GM12878 (cell line): ENCODE data around the gene DNASE1L1. TPM values are rescaled to one million over a fixed set of nuclear protein-coding genes. Genes with fewer than 3 reads are reported as not detected.

Source experiments
- ATAC-seq: fragments of 200-7000 bp; cut with Tn5 transposase; 3 replicates; pipeline ENCODE4 v1.9.1; 2020; ENCODE audit warnings: mild to moderate bottlenecking, moderate library complexity
- BruUV-seq: library from RNA; stranded (reverse); fragments of 400-500 nt; replicated peaks from 2 replicates; lab custom pipeline; 2021; lab: Mats Ljungman, UMichigan
- CTCF ChIA-PET: fragments of 300-600 bp; sonication (Branson Sonifier 250); formaldehyde crosslinking; extraction: SDS; loops from one replicate; lab custom pipeline; 2021; ENCODE audit warnings: inconsistent platforms; lab: Yijun Ruan, JAX
- POLR2A ChIA-PET: fragments of 350-600 bp; formaldehyde crosslinking; extraction: SDS; loops from one replicate; lab custom pipeline; 2021; ENCODE audit warnings: inconsistent platforms; lab: Charles Lee
- RAD21 ChIA-PET: fragments of 300-600 bp; sonication (Branson Sonifier 250); formaldehyde crosslinking; loops from one replicate; lab custom pipeline; 2023; ENCODE audit warnings: antibody characterized with exemption; ENCODE audit not compliant: unreplicated experiment; lab: Charles Lee
- SMC1A ChIA-PET: fragments of 300-600 bp; sonication (Branson Sonifier 250); formaldehyde crosslinking; loops from one replicate; lab custom pipeline; 2023; ENCODE audit not compliant: unreplicated experiment, uncharacterized antibody; lab: Charles Lee
- DNase-seq: peaks from one replicate; pipeline ENCODE4 v3.0.0-alpha.2; 2011; ENCODE audit warnings: low read depth, low spot score
- FAIRE-seq: peaks from 3 replicates; lab custom pipeline; 2011; peaks lifted over from hg19 to GRCh38; lab: Jason Lieb, UNC
- H2AFZ ChIP-seq: 2 replicates; pipeline ENCODE4 v1.6.0; 2011; ENCODE audit warnings: low read depth, low read length, control low read depth; ENCODE audit not compliant: control insufficient read depth
- H3K27ac ChIP-seq: 2 replicates; pipeline ENCODE4 v1.5.1; 2011; ENCODE audit warnings: control low read depth; ENCODE audit not compliant: control insufficient read depth, insufficient read depth
- H3K27me3 ChIP-seq, 2 experiments: replicated peaks in 1 of 2; 2 replicates each; pipeline versions ENCODE4 v1.6.0 to v1.6.1; 2011; ENCODE audit warnings: low read length in 1 of 2; ENCODE audit not compliant: control insufficient read depth in 2 of 2, insufficient read depth in 2 of 2
- H3K36me3 ChIP-seq, 2 experiments: 2 replicates each; pipeline ENCODE4 v1.5.1; 2011; ENCODE audit warnings: low read length in 1 of 2; ENCODE audit not compliant: control insufficient read depth in 2 of 2, insufficient read depth in 2 of 2
- H3K4me1 ChIP-seq: 2 replicates; pipeline ENCODE4 v1.6.1; 2011; ENCODE audit warnings: mild to moderate bottlenecking, low read length, moderate library complexity, mixed read lengths; ENCODE audit not compliant: control insufficient read depth, insufficient read depth
- H3K4me2 ChIP-seq: 2 replicates; pipeline ENCODE4 v1.6.0; 2011; ENCODE audit warnings: control low read depth; ENCODE audit not compliant: control insufficient read depth, insufficient read depth
- H3K4me3 ChIP-seq: fragments of 200-600 bp; sonication (generic); 2 replicates; pipeline ENCODE4 v1.5.1; 2016
- H3K79me2 ChIP-seq: 2 replicates; pipeline ENCODE4 v1.6.0; 2011; ENCODE audit warnings: low read length; ENCODE audit not compliant: control insufficient read depth, insufficient read depth
- H3K9ac ChIP-seq: 2 replicates; pipeline ENCODE4 v1.8.0; 2011; ENCODE audit warnings: low read length, control low read depth, mixed read lengths; ENCODE audit not compliant: control insufficient read depth, insufficient read depth
- H3K9me3 ChIP-seq: replicated peaks from 3 replicates; pipeline ENCODE4 v1.5.1; 2011; ENCODE audit warnings: mild to moderate bottlenecking, low read length; ENCODE audit not compliant: control insufficient read depth, insufficient read depth
- H4K20me1 ChIP-seq: 2 replicates; pipeline ENCODE4 v1.6.0; 2011; ENCODE audit not compliant: control insufficient read depth, insufficient read depth
- ATF2 ChIP-seq: IDR thresholded peaks from 2 replicates; pipeline ENCODE4 v1.6.1; 2012; ENCODE audit warnings: low read length, inconsistent platforms
- BACH1 ChIP-seq: fragments of 450-650 bp; IDR thresholded peaks from 2 replicates; pipeline ENCODE4 v1.6.1; 2017; ENCODE audit warnings: mild to moderate bottlenecking, borderline replicate concordance
- BMI1 ChIP-seq: fragments of 450-650 bp; IDR thresholded peaks from 2 replicates; pipeline ENCODE4 v1.6.1; 2016; ENCODE audit warnings: mild to moderate bottlenecking, moderate library complexity, borderline replicate concordance
- CBFB ChIP-seq: IDR thresholded peaks from 2 replicates; pipeline ENCODE4 v1.6.1; 2016; ENCODE audit warnings: antibody characterized with exemption, low read depth
- CEBPB ChIP-seq, 2 experiments: fragments of 150-350 bp in 1 of 2; IDR thresholded peaks; 2 replicates each; pipeline ENCODE4 v1.6.1; 2012 to 2014; ENCODE audit warnings: low read depth in 2 of 2, low read length in 2 of 2, borderline replicate concordance in 1 of 2, inconsistent platforms in 1 of 2
- EGR1 ChIP-seq, 2 experiments: IDR thresholded peaks; 1 replicate in 1 of 2; 2 replicates in 1 of 2; pipeline ENCODE4 v1.6.1; 2011 to 2012; ENCODE audit warnings: low read depth in 2 of 2, low read length in 2 of 2, borderline replicate concordance in 1 of 2, mild to moderate bottlenecking in 1 of 2, moderate library complexity in 1 of 2
- HDAC6 ChIP-seq: fragments of 200-600 bp; sonication (generic); IDR thresholded peaks from one replicate; pipeline ENCODE4 v1.8.0; 2017; ENCODE audit warnings: antibody characterized with exemption; ENCODE audit not compliant: unreplicated experiment
- MTA3 ChIP-seq: IDR thresholded peaks from 2 replicates; pipeline ENCODE4 v1.6.1; 2012; ENCODE audit warnings: low read length, inconsistent platforms, borderline replicate concordance
- MYC ChIP-seq: IDR thresholded peaks from 2 replicates; pipeline ENCODE4 v1.6.1; 2011; ENCODE audit warnings: mild to moderate bottlenecking, low read length, moderate library complexity, inconsistent platforms; ENCODE audit not compliant: insufficient read depth, insufficient replicate concordance, insufficient read length, severe bottlenecking
- PAX5 ChIP-seq: IDR thresholded peaks from 2 replicates; pipeline ENCODE4 v1.6.1; 2011; ENCODE audit warnings: low read depth, low read length, borderline replicate concordance
- POLR2AphosphoS2 ChIP-seq: IDR thresholded peaks from 2 replicates; pipeline ENCODE4 v1.6.1; 2011; ENCODE audit warnings: low read depth, mild to moderate bottlenecking, low read length, improper control_type of control experiment, moderate library complexity
- POLR2AphosphoS5 ChIP-seq: IDR thresholded peaks from 2 replicates; pipeline ENCODE4 v1.6.1; 2011; ENCODE audit warnings: mild to moderate bottlenecking, low read length, inconsistent platforms
- POU2F2 ChIP-seq: IDR thresholded peaks from 3 replicates; pipeline ENCODE4 v1.6.1; 2011; ENCODE audit warnings: low read depth, mild to moderate bottlenecking, low read length, borderline replicate concordance
- YBX1 ChIP-seq: fragments of 450-650 bp; IDR thresholded peaks from 2 replicates; pipeline ENCODE4 v1.6.1; 2016; ENCODE audit warnings: antibody characterized with exemption
- ZBED1 ChIP-seq: IDR thresholded peaks from 2 replicates; pipeline ENCODE4 v1.6.1; 2016; ENCODE audit warnings: borderline replicate concordance
- WGBS: methylation state at CpG from one replicate; pipeline ENCODE4 v1.1.6; 2016; ENCODE audit warnings: low lambda C conversion rate; ENCODE audit not compliant: insufficient replicate concordance, insufficient coverage; ENCODE audit errors: missing lambda C conversion rate; 5-methylcytosine and 5-hydroxymethylcytosine counted together
- in situ Hi-C: fragments of 300-500 bp; cut with MboI; formaldehyde crosslinking; loops from 9 replicates; pipeline ENCODE4 v1.14.3; 2018; ENCODE audit warnings: mixed read lengths
- intact Hi-C: fragments of 100-400 bp; cut with micrococcal nuclease; formaldehyde crosslinking; loops from one replicate; pipeline ENCODE4 v1.14.2; 2022; ENCODE audit not compliant: unreplicated experiment
- polyA plus RNA-seq, 11 experiments: library from polyadenylated mRNA; depleted of rRNA in 4 of 11; unstranded in 6 of 11; stranded (reverse) in 5 of 11; fragments of >200 nt; fragmentation: Nextera tagmentation in 4 of 11; fragmentation: Illumina TruSeq in 1 of 11; extraction: Ambion mirVana in 4 of 11; extraction: Trizol in 1 of 11; gene quantifications; 1 replicate in 1 of 11; 2 replicates in 10 of 11; pipeline versions ENCODE4 v1.2.1 to v1.2.3, GENCODE V29; 2011 to 2016; ENCODE audit warnings: inconsistent platforms in 2 of 11, missing spikeins in 2 of 11, low read depth in 1 of 11
- total RNA-seq, 4 experiments: library from RNA; depleted of rRNA in 3 of 4; stranded (reverse); fragments of >200 nt in 3 of 4; fragmentation: Illumina TruSeq in 1 of 4; extraction: Trizol in 1 of 4; gene quantifications; 2 replicates each; pipeline versions ENCODE4 v1.2.1 to v1.2.3, GENCODE V29; 2013 to 2021
- TF ChIP-seq, protein P1 (sequence below): IDR thresholded peaks from 2 replicates; pipeline ENCODE4 v1.6.1; 2011; ENCODE audit warnings: borderline replicate concordance, low read depth, mild to moderate bottlenecking, moderate library complexity, low read length; ENCODE audit not compliant: insufficient read depth, poor library complexity, severe bottlenecking
- TF ChIP-seq, protein P2 (sequence below): fragments of 450-650 bp; IDR thresholded peaks from 2 replicates; pipeline ENCODE4 v1.6.1; 2017; ENCODE audit warnings: antibody characterized with exemption, mild to moderate bottlenecking, moderate library complexity

DNASE1L1 gene
- total and polyA plus RNA-seq, 10 of the 15 experiments (the other 5 are each of a cell fraction or from before 2014, with no cell fraction given) = 0.60 to 22.7 (median 6.8) TPM

GRCh38 chrX:154401045-154401799 lies 7.8 kb downstream of the DNASE1L1 start:
- intact Hi-C loops = no loop called here
- Histone ChIP-seq H3K4me3 (no peak overlapping the region), H3K27ac (no peak overlapping the region), H3K79me2 (peaks cover 29% of the 10 kb centered on the region), H2AFZ (no peak overlapping the region), H3K27me3 (no peaks in the 10 kb centered on the region), H3K9ac (no peak overlapping the region), H4K20me1 (peaks cover 5% of the 10 kb centered on the region; the same call in 1 of the 2 replicates), H3K4me1 (peaks cover 3% of the 10 kb centered on the region; the same call in 1 of the 2 replicates), H3K36me3 (peaks cover 10 to 12% of the 10 kb centered on the region in 2 experiments), H3K9me3 (no peaks in the 10 kb centered on the region; the same call in 2 of the 3 replicates), H3K4me2 (no peak overlapping the region)
- ATAC-seq (peak; percentile 1; the same call in 1 of the 3 replicates), FAIRE-seq (no peak), DNase-seq (no peak)
- WGBS = 22% methylated on average over 6 of the region's 6 CpGs
- RAD21 ChIA-PET = no interaction called here
- SMC1A ChIA-PET = no interaction called here
- in situ Hi-C loops = no loop called here
- CTCF ChIA-PET = no interaction called here
- BruUV-seq = no TSS peak
- POLR2A ChIA-PET = interaction anchor here (0.8 to 3.8 kb wide), 2 partner anchors 10 to 42 kb away, joined by 3 to 22 read pairs; partner anchors contain the start of gene TAFAZZIN
- TF ChIP-seq MTA3 (peak; percentile 84; the same call in 1 of the 2 replicates), ATF2 (peak; percentile 63; the same call in 1 of the 2 replicates), CEBPB (IDR thresholded peaks at IDR 0.05; ENCODE audit: borderline replicate concordance in 1 of 2, low read depth in 2 of 2, low read length in 2 of 2) (0 out of 4 replicates have a peak, but pooled peaks of 1 of the 2 experiments have one; percentile 12), POLR2AphosphoS5 (peak; percentile 96), BMI1 (0 out of 2 replicates have a peak, but pooled peaks have one; percentile 41), CBFB (peak; percentile 42; the same call in 1 of the 2 replicates), EGR1 (IDR thresholded peaks at IDR 0.05; ENCODE audit: borderline replicate concordance in 1 of 2, low read depth in 2 of 2, low read length in 2 of 2) (no peak), HDAC6 (peak; percentile 71), BACH1 (peak; percentile 87), MYC (no peak), PAX5 (peak; percentile 70; the same call in 1 of the 2 replicates), YBX1 (no peak), POLR2AphosphoS2 (peak; percentile 90), ZBED1 (peak; percentile 91; the same call in 1 of the 2 replicates), POU2F2 (peak; percentile 28; the same call in 2 of the 3 replicates)
- TF ChIP-seq, protein P1, sequence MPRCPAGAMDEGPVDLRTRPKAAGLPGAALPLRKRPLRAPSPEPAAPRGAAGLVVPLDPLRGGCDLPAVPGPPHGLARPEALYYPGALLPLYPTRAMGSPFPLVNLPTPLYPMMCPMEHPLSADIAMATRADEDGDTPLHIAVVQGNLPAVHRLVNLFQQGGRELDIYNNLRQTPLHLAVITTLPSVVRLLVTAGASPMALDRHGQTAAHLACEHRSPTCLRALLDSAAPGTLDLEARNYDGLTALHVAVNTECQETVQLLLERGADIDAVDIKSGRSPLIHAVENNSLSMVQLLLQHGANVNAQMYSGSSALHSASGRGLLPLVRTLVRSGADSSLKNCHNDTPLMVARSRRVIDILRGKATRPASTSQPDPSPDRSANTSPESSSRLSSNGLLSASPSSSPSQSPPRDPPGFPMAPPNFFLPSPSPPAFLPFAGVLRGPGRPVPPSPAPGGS = peak; percentile 21
- TF ChIP-seq, protein P2, sequence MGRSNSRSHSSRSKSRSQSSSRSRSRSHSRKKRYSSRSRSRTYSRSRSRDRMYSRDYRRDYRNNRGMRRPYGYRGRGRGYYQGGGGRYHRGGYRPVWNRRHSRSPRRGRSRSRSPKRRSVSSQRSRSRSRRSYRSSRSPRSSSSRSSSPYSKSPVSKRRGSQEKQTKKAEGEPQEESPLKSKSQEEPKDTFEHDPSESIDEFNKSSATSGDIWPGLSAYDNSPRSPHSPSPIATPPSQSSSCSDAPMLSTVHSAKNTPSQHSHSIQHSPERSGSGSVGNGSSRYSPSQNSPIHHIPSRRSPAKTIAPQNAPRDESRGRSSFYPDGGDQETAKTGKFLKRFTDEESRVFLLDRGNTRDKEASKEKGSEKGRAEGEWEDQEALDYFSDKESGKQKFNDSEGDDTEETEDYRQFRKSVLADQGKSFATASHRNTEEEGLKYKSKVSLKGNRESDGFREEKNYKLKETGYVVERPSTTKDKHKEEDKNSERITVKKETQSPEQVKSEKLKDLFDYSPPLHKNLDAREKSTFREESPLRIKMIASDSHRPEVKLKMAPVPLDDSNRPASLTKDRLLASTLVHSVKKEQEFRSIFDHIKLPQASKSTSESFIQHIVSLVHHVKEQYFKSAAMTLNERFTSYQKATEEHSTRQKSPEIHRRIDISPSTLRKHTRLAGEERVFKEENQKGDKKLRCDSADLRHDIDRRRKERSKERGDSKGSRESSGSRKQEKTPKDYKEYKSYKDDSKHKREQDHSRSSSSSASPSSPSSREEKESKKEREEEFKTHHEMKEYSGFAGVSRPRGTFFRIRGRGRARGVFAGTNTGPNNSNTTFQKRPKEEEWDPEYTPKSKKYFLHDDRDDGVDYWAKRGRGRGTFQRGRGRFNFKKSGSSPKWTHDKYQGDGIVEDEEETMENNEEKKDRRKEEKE = 0 out of 2 replicates have a peak, but pooled peaks have one; percentile 13
